IPS DF 6.9 (cell line): ENCODE data around the gene SP110.
A peak's percentile ranks its signal among the peaks of the same experiment; 100 is the strongest.
"Not testable (repeated sequence)": the region's sequence is repeated elsewhere in the genome, so short reads cannot be mapped to it uniquely, and the experiment has no call there.

Experiments
- DNase-seq: peaks from one replicate; pipeline ENCODE4 v3.0.0-alpha.2; 2013; ENCODE audit warnings: low read depth, low spot score
- H3K27ac ChIP-seq: one replicate; pipeline ENCODE4 v1.5.1; 2013; ENCODE audit warnings: low read length, control low read depth
- H3K27me3 ChIP-seq: 2 replicates; pipeline ENCODE4 v1.6.1; 2013; ENCODE audit warnings: mild to moderate bottlenecking, low read length; ENCODE audit not compliant: control insufficient read depth, insufficient read depth
- H3K36me3 ChIP-seq: 2 replicates; pipeline ENCODE4 v1.6.1; 2013; ENCODE audit warnings: low read length; ENCODE audit not compliant: control insufficient read depth, insufficient read depth
- H3K4me1 ChIP-seq: 2 replicates; pipeline ENCODE4 v1.6.1; 2013; ENCODE audit warnings: low read length; ENCODE audit not compliant: control insufficient read depth, insufficient read depth
- H3K4me3 ChIP-seq: 2 replicates; pipeline ENCODE4 v1.5.1; 2013; ENCODE audit warnings: mild to moderate bottlenecking, low read length
- H3K9me3 ChIP-seq: 2 replicates; pipeline ENCODE4 v1.6.1; 2013; ENCODE audit warnings: low read length, inconsistent platforms; ENCODE audit not compliant: control insufficient read depth, insufficient read depth
- WGBS: extraction: QIAGEN DNeasy Blood & Tissue Kit; methylation state at CpG from one replicate; pipeline ENCODE4 v1.1.7; 2013; ENCODE audit warnings: mixed read lengths, missing lambda C conversion rate; ENCODE audit not compliant: insufficient read length, insufficient coverage; 5-methylcytosine and 5-hydroxymethylcytosine counted together

The SP110 gene

DNA sequence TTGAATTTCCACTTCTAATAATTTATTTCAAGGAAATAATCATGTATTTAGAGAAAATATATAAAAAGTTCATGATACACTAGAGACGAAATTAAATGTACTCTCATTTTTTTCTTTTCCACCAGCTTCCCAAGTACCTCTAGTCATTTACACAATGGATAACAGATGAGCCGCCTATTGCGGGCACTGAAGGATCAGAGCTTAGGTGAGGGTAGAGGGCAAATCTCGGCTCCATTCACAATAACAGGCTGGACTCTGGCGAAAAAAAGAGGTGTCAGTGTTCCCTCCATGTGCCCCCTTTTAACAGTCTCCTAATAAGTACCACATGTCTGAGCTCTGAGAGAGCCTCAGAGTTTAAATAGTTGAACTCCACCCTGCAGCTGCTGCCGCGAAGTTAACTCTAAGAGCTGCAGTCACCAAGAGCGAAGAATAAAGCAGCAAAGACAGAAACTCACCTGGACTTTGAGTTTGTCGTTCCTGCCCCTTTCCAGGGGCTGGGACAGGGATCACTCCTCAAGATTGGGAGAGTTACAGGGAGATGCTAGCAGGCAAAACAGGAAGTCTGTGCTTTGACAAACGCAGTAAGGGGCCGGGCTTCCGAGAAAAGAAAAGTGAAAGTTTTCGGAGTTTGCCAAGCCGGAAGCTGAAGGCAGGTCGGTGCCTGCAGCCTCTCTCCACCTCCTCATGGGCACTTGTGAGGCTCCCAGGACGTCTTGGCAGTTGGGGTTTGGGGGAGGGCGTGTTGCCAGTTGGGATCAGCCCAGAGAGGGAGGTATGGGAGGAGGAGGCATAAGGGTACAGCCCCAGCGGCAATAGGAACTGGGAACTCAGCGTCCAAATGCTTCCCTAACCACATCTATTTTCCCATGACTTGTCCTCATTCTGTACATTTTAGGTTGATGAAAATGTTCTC lies at the start of gene SP110:
Gene SP110, minus strand, starts transcription at position 566 of the 913 bp plus-strand sequence. CDS start 3,057 bp downstream, outside the sequence.
- Histone ChIP-seq H3K9me3 (no peaks in the 10 kb centered on the region), H3K36me3 (no peaks in the 10 kb centered on the region), H3K4me1 (no peaks in the 10 kb centered on the region; the same call in 1 of the 2 replicates), H3K4me3 (peak within 1 kb of the TSS; percentile 22; the same call in 1 of the 2 replicates), H3K27ac (no peak within 1 kb of the TSS), H3K27me3 (no peaks in the 10 kb centered on the region; the same call in 1 of the 2 replicates)
- peak; percentile 20 for DNase-seq
- WGBS: no CpG with 5 or more reads among the region's 19 CpGs

DNA sequence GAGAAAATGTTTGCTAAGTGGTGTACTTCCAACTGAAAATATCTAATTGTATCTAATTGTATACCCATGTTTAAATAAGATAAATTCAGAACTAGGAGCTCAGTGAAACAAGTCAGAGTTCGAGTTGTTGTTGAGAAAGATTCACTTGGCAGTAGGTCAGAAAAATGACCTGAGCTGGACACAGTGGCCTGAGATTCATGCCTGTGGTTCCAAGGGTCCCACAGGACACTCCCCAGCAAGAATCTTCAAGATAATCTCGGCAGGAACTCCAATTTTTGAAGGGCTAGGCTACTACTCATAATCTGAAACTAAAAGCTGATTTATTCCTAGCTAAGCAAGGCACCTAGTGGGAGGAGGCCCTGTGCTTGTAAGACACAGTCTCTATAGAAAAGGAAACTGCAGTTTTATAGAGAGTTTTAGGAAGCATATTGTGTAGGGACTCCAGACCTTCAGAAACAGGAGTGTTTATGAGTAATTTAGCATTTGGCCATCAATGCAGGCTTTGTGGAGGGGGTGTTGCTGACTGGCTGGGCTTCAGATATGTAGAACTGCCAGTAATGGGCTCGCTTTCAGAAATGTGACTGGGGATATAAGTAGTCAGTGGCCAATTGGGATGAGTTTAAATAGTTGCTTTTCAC lies 48.9 kb upstream of the SP110 start:
- Histone ChIP-seq H3K27ac (no peak overlapping the region), H3K36me3 (no peaks in the 10 kb centered on the region), H3K4me3 (no peak overlapping the region), H3K9me3 (no peaks in the 10 kb centered on the region), H3K27me3 (no peaks in the 10 kb centered on the region), H3K4me1 (no peaks in the 10 kb centered on the region)
- no peak for DNase-seq
- WGBS: no CpG with 5 or more reads among the region's 3 CpGs

DNA sequence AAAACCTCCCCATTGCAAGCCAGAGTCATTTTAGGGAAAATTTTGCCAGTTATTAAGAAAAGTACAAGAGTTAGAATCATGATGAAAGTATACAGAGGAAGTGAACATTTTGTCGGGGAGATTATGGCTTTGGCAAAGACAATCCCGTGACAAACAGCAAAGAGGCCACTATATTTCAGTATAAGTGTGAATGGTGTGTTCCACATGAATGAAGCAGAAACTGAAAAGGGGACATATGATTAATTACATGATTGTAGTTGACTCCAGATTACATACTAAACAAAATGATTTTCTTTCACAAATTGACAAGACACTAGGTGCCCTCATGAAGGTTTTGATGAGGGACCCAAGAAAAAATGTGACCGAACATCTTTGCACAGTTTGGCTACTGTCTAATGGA lies 47.8 kb upstream of the SP110 start:
- Histone ChIP-seq H3K9me3 (no peaks in the 10 kb centered on the region), H3K27ac (no peak overlapping the region), H3K27me3 (no peaks in the 10 kb centered on the region), H3K4me3 (no peak overlapping the region), H3K36me3 (no peaks in the 10 kb centered on the region), H3K4me1 (no peaks in the 10 kb centered on the region)
- WGBS: no CpG with 5 or more reads among the region's 3 CpGs
- no peak for DNase-seq

DNA sequence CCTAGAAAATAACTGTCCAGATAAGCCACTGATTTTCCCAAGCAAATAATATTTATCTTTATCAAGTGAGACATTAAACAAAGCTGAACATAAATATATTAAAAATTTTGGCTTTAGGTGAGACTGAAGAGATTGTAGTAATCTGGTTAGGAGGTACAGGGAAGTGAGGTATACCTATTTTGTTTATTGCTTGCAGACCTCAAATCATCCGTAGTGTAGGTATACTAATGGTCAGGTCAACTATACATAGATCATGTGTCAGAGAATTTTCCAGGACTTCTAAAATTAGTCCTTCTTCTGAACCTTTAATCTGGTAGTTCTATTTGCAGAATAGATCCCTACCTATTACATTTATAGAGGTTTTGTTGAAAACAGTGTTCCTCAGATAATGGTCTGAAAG lies 47.3 kb upstream of the SP110 start:
- H3K36me3 ChIP-seq: no peaks in the 10 kb centered on the region
- no peaks in the 10 kb centered on the region for H3K9me3 ChIP-seq
- DNase-seq: no peak
- no peaks in the 10 kb centered on the region for H3K27me3 ChIP-seq
- no peaks in the 10 kb centered on the region for H3K4me1 ChIP-seq
- WGBS: no CpG with 5 or more reads among the region's 1 CpG
- H3K4me3 ChIP-seq: no peak overlapping the region
- H3K27ac ChIP-seq: no peak overlapping the region

DNA sequence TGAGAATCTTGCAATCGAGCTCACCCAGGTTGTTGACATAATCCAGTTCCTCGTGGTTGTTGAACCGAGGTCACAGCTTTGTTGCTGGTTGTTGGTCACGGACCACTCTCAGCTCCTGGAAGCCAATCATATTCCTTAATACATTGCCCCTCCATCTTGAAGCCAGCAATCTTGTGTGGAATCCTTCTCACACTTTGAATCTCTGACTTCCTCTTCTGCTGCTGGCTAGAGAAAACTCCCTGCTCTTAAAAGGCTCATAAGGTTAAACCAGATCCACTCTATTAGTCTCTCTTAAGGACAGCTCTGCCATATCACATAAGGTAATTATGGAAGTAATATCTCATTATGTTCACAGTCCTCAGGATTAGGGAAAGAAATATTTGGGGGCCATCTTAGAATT lies 46.9 kb upstream of the SP110 start:
- no peaks in the 10 kb centered on the region for H3K27me3 ChIP-seq
- no peak overlapping the region for H3K27ac ChIP-seq
- H3K36me3 ChIP-seq: no peaks in the 10 kb centered on the region
- WGBS: no CpG with 5 or more reads among the region's 4 CpGs
- no peak overlapping the region for H3K4me3 ChIP-seq
- H3K4me1 ChIP-seq: no peaks in the 10 kb centered on the region
- DNase-seq: no peak
- no peaks in the 10 kb centered on the region for H3K9me3 ChIP-seq

DNA sequence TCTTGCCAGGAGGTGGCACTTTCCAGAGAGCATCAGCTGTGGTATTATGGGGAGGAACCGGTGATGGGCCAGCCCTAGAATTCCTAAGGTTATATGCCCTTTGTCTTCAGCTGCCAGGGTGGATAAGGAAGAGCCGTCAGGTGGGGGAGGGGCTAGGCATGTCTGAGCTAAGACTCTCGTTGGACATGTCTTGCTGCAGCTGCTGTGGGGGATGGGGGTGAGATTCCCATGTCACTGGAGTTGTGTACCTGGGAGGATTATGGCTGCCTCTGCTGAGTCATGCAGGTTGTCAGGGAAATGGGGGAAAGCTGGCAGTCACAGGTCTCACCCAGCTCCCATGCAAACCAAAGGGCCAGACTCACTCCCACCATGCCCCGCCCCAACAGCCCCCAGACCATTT lies 45.2 kb upstream of the SP110 start:
- not testable (repeated sequence) for DNase-seq, H3K4me3 ChIP-seq, H3K4me1 ChIP-seq, H3K27me3 ChIP-seq, H3K27ac ChIP-seq, H3K9me3 ChIP-seq, H3K36me3 ChIP-seq
- no CpG with 5 or more reads among the region's 4 CpGs for WGBS

DNA sequence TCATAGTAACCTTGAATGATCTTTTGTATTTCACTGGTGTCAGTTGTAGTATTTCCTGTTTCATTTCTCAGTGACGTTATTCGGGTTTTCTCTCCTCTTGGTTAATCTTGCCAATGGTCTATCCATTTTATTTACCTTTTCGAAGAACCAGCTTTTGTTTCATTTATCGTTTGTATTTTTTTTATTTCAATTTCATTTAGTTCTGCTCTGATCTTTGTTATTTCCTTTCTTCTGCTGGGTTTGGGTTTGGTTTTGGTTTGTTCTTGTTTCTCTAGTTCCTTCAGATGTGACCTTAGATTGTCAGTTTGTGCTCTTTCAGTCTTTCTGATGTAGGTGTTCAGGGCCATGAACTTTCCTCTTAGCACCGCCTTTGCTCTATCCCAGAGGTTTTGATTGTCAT lies 42.5 kb upstream of the SP110 start:
- no CpG with 5 or more reads among the region's 5 CpGs for WGBS
- Histone ChIP-seq H3K27ac (no peak overlapping the region), H3K27me3 (no peaks in the 10 kb centered on the region), H3K4me1 (no peaks in the 10 kb centered on the region), H3K36me3 (no peaks in the 10 kb centered on the region), H3K9me3 (no peaks in the 10 kb centered on the region), H3K4me3 (no peak overlapping the region)
- DNase-seq: no peak

DNA sequence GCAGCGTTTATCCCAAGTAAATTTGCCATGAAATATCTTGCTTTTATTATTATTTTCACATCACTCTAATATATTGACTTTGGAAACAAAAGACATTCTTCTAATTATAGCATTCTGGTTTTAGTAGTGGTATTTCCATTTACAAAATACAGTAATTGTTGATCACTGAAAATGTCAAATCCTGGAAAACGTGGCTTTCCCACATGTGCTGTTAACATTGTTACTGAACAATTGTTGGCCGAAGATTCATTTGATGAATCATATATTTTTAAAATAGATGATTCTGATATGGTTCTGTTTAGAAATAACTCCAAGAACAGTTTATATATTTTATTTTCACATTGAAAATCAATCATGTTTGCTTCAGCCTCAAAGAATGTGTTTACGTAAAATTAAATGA lies 38.7 kb upstream of the SP110 start:
- H3K4me3 ChIP-seq: no peak overlapping the region
- H3K27me3 ChIP-seq: no peaks in the 10 kb centered on the region
- H3K36me3 ChIP-seq: no peaks in the 10 kb centered on the region
- no peaks in the 10 kb centered on the region for H3K9me3 ChIP-seq
- no peak overlapping the region for H3K27ac ChIP-seq
- DNase-seq: no peak
- no CpG with 5 or more reads among the region's 4 CpGs for WGBS
- no peaks in the 10 kb centered on the region; the same call in 1 of the 2 replicates for H3K4me1 ChIP-seq

DNA sequence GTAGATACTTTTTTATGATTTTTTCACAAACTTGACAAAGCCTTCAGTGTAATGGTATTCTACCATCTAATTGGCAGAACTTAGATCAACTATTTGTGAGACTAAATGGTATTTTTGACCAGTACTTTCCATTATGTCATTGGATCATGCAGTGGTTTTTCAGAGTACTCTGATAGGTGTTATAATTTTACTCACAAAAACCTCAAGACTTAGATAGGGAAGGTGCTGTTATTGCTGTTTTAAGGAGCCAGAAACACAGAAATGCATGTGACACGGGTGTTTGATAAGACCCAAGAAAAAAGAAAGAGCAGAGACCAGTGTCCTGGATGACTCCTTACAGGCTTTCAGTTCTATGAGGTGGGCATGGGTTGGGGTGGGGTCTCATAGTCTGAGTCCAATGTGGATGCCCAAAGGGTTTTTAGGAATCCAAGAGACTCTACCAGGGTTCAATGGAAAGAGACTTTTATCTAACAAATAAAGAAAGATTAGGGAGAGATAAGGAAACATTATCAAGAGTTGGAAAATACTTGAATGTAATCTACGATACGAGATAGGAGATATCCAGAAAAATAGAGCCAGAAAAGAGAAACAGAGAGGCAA lies 37.0 kb upstream of the SP110 start:
- H3K27me3 ChIP-seq: no peaks in the 10 kb centered on the region
- no peak overlapping the region for H3K4me3 ChIP-seq
- no peaks in the 10 kb centered on the region; the same call in 1 of the 2 replicates for H3K4me1 ChIP-seq
- no peak overlapping the region for H3K27ac ChIP-seq
- DNase-seq: no peak
- WGBS: no CpG with 5 or more reads among the region's 3 CpGs
- no peaks in the 10 kb centered on the region for H3K36me3 ChIP-seq
- no peaks in the 10 kb centered on the region for H3K9me3 ChIP-seq

DNA sequence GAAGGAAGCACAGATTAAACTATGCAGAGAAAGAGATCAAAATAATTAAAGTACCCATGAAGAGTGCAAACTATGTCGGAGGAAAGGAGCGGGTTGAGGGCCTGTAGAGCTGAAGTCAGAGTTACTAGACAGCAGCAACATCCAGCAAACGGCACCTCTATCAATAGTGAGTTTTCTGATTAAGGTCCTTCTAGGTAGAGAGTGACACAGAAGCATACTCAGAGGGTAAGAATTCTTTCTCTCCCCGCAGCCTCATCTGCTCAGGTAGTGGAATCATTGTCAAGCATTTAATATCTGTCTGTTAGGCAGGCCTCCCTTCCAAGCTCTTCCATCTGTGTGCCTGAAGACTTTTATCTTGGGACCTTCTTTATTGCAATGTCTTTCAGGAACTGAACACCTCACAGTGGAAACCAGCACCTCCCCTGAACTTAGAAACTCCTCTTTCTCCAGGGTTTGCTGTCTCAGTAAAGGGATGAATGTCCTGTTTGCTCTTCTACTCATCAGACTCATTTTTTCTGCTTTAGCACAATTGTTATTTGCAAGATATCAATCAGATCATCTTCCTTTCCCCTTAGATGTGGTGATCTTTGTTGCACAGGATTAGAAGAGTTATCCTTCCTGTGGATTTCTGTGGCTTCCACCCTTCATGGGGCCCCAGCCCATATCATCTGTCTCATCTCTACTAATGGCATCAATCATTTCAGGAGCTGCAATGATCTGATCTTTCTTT lies 34.5 kb upstream of the SP110 start:
- Histone ChIP-seq H3K27me3 (no peaks in the 10 kb centered on the region), H3K9me3 (no peaks in the 10 kb centered on the region), H3K27ac (no peak overlapping the region), H3K36me3 (no peaks in the 10 kb centered on the region), H3K4me3 (no peak overlapping the region), H3K4me1 (no peaks in the 10 kb centered on the region; the same call in 1 of the 2 replicates)
- WGBS: no CpG with 5 or more reads among the region's 4 CpGs
- DNase-seq: no peak
